HepG2 (cell line): ENCODE data around the gene SCARF1. TPM values are rescaled to one million over a fixed set of nuclear protein-coding genes. Genes with fewer than 3 reads are reported as not detected.
A peak's percentile ranks its signal among the peaks of the same experiment; 100 is the strongest.

ENCODE experiments used
- ARID4A ChIP-seq: sonication (generic); formaldehyde crosslinking; IDR thresholded peaks from 2 replicates; pipeline ENCODE4 v1.5.0; 2020; ENCODE audit warnings: mild to moderate bottlenecking, missing genetic modification reagents, borderline replicate concordance
- BRF2 ChIP-seq: sonication (generic); formaldehyde crosslinking; IDR thresholded peaks from 2 replicates; pipeline ENCODE4 v1.8.1; 2022; ENCODE audit warnings: mild to moderate bottlenecking, missing genetic modification reagents
- FOXA1 ChIP-seq, 2 experiments: fragments of 450-650 bp in 1 of 2; sonication (generic) in 1 of 2; formaldehyde crosslinking in 1 of 2; IDR thresholded peaks; 2 replicates each; pipeline versions ENCODE4 v1.4.0 to v1.6.1; 2016 to 2020; ENCODE audit warnings: missing genetic modification reagents in 1 of 2
- GABPA ChIP-seq, 2 experiments: IDR thresholded peaks; 2 replicates each; pipeline ENCODE4 v1.6.1; 2011 to 2016; ENCODE audit warnings: low read depth in 2 of 2, low read length in 1 of 2, missing biosample characterization in 1 of 2, missing genetic modification characterization in 1 of 2
- HDAC1 ChIP-seq: sonication (generic); formaldehyde crosslinking; IDR thresholded peaks from 2 replicates; pipeline ENCODE4 v1.5.1; 2020; ENCODE audit warnings: mild to moderate bottlenecking, missing genetic modification reagents
- HNRNPL ChIP-seq: fragments of 200-400 bp; formaldehyde crosslinking; IDR thresholded peaks from 2 replicates; pipeline ENCODE4 v1.6.1; 2017; ENCODE audit warnings: mild to moderate bottlenecking, low read depth, low read length
- MLX ChIP-seq: IDR thresholded peaks from 2 replicates; pipeline ENCODE4 v1.6.1; 2016
- MTF1 ChIP-seq: sonication (generic); formaldehyde crosslinking; IDR thresholded peaks from 2 replicates; pipeline ENCODE4 v1.5.0; 2020; ENCODE audit warnings: missing genetic modification reagents
- NFIC ChIP-seq: IDR thresholded peaks from 2 replicates; pipeline ENCODE4 v1.6.1; 2012; ENCODE audit warnings: mild to moderate bottlenecking, low read length, inconsistent platforms
- NR2F6 ChIP-seq, 2 experiments: IDR thresholded peaks; 2 replicates each; pipeline ENCODE4 v1.6.1; 2016; ENCODE audit warnings: antibody characterized with exemption in 1 of 2, mild to moderate bottlenecking in 1 of 2
- SPEN ChIP-seq: sonication (generic); formaldehyde crosslinking; IDR thresholded peaks from 2 replicates; pipeline ENCODE4 v1.5.1; 2020; ENCODE audit warnings: low read depth, mild to moderate bottlenecking, missing genetic modification reagents
- TAF1 ChIP-seq: sonication (generic); formaldehyde crosslinking; IDR thresholded peaks from 2 replicates; pipeline ENCODE4 v1.4.0; 2020; ENCODE audit warnings: missing genetic modification reagents
- ZNF205 ChIP-seq: IDR thresholded peaks from 2 replicates; pipeline ENCODE4 v1.6.1; 2018; ENCODE audit warnings: missing biosample characterization, missing genetic modification reagents
- ZNF614 ChIP-seq: IDR thresholded peaks from 2 replicates; pipeline ENCODE4 v1.6.1; 2018; ENCODE audit warnings: missing biosample characterization, missing genetic modification reagents, inconsistent platforms, borderline replicate concordance
- ZNF709 ChIP-seq: sonication (generic); formaldehyde crosslinking; IDR thresholded peaks from 2 replicates; pipeline ENCODE4 v1.5.0; 2020; ENCODE audit warnings: mild to moderate bottlenecking, missing genetic modification reagents
- ZNF792 ChIP-seq: IDR thresholded peaks from 2 replicates; pipeline ENCODE4 v1.6.1; 2016
- polyA plus RNA-seq, 8 experiments: library from polyadenylated mRNA; depleted of rRNA in 3 of 8; stranded (reverse) in 7 of 8; unstranded in 1 of 8; fragments of >200 nt; fragmentation: Illumina TruSeq in 4 of 8; extraction: Trizol in 4 of 8; gene quantifications; 2 replicates each; pipeline versions ENCODE4 v1.2.1 to v1.2.3, GENCODE V29; 2011 to 2016; ENCODE audit warnings: low read depth in 4 of 8, missing spikeins in 1 of 8, mixed read lengths in 1 of 8; ENCODE audit not compliant: insufficient read depth in 1 of 8
- total RNA-seq, 5 experiments: library from RNA; depleted of rRNA; stranded (reverse); fragments of >200 nt; fragmentation: Illumina TruSeq; extraction: Trizol; gene quantifications; 2 replicates each; pipeline ENCODE4 v1.2.3, GENCODE V29; 2016; ENCODE audit warnings: low read depth in 1 of 5
- TF ChIP-seq, protein P1 (sequence below): sonication (generic); formaldehyde crosslinking; IDR thresholded peaks from 2 replicates; pipeline ENCODE4 v1.4.0; 2020; ENCODE audit warnings: missing genetic modification reagents
- TF ChIP-seq, protein P2 (sequence below): sonication (generic); formaldehyde crosslinking; conservative IDR thresholded peaks from 2 replicates; pipeline ENCODE4 v1.4.0; 2020; ENCODE audit warnings: missing genetic modification reagents

The SCARF1 gene
- total and polyA plus RNA-seq, 2 of the 13 experiments (the other 11 are each of a cell fraction or from before 2014, with no cell fraction given) = 0.24 to 0.71 TPM

DNA sequence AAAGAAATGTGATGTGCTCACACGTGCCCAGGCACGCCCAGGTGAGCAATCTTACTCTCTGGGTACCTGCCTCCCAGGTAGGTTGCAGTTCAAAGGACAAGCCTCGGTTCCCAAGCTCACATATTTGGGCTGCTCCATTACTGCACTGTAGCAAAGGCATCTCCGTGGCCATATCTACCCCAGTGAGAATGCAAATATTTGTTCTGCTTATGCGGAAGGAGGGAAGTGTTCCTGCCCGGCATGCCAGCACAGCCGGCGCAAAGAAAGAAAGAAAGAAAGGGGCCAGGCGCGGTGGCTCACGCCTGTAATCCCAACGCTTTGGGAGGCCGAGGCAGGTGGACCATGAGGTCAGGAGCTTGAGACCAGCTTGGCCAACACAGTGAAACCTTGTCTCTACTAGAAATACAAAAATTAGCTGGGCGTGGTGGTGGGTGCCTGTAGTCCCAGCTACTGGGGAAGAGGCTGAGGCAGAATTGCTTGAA, 47.6 kb downstream of the SCARF1 start (continued):
- TF ChIP-seq MTF1 (CRISPR knock-in tag) (no peak), ZNF205 (CRISPR knock-in tag) (peak; percentile 75), ZNF792 (CRISPR knock-in tag) (peak; percentile 52; the same call in 1 of the 2 replicates), FOXA1 (IDR thresholded peaks at IDR 0.05) (no peak), FOXA1 (CRISPR knock-in tag; IDR thresholded peaks at IDR 0.05) (peak; percentile 80), HNRNPL (0 out of 2 replicates have a peak, but pooled peaks have one; percentile 74), ARID4A (CRISPR knock-in tag) (peak; percentile 61; the same call in 1 of the 2 replicates), ZNF709 (CRISPR knock-in tag) (peak; percentile 39; the same call in 1 of the 2 replicates), NR2F6 (IDR thresholded peaks at IDR 0.05) (peak; percentile 43), NR2F6 (CRISPR knock-in tag; IDR thresholded peaks at IDR 0.05) (peak; percentile 69), HDAC1 (CRISPR knock-in tag) (peak; percentile 83), NFIC (no peak), SPEN (CRISPR knock-in tag) (peak; percentile 19; the same call in 1 of the 2 replicates), TAF1 (CRISPR knock-in tag) (peak; percentile 37; the same call in 1 of the 2 replicates), ZNF614 (CRISPR knock-in tag) (peak; percentile 71; the same call in 1 of the 2 replicates), BRF2 (no peak), MLX (CRISPR knock-in tag) (peak; percentile 72), GABPA (IDR thresholded peaks at IDR 0.05; ENCODE audit: low read depth, low read length) (no peak), GABPA (CRISPR knock-in tag; IDR thresholded peaks at IDR 0.05; ENCODE audit: low read depth) (peak; percentile 44; the same call in 1 of the 2 replicates)
- TF ChIP-seq, protein P1, sequence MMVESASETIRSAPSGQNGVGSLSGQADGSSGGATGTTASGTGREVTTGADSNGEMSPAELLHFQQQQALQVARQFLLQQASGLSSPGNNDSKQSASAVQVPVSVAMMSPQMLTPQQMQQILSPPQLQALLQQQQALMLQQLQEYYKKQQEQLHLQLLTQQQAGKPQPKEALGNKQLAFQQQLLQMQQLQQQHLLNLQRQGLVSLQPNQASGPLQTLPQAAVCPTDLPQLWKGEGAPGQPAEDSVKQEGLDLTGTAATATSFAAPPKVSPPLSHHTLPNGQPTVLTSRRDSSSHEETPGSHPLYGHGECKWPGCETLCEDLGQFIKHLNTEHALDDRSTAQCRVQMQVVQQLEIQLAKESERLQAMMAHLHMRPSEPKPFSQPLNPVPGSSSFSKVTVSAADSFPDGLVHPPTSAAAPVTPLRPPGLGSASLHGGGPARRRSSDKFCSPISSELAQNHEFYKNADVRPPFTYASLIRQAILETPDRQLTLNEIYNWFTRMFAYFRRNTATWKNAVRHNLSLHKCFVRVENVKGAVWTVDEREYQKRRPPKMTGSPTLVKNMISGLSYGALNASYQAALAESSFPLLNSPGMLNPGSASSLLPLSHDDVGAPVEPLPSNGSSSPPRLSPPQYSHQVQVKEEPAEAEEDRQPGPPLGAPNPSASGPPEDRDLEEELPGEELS = peak; percentile 75
- TF ChIP-seq, protein P2, sequence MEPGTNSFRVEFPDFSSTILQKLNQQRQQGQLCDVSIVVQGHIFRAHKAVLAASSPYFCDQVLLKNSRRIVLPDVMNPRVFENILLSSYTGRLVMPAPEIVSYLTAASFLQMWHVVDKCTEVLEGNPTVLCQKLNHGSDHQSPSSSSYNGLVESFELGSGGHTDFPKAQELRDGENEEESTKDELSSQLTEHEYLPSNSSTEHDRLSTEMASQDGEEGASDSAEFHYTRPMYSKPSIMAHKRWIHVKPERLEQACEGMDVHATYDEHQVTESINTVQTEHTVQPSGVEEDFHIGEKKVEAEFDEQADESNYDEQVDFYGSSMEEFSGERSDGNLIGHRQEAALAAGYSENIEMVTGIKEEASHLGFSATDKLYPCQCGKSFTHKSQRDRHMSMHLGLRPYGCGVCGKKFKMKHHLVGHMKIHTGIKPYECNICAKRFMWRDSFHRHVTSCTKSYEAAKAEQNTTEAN (CRISPR knock-in tag) = peak; percentile 63; the same call in 1 of the 2 replicates
